Mesodermal cell (in vitro differentiated cells): ENCODE results near the gene SEC61A1.

Source experiments
- H3K27ac ChIP-seq: 2 replicates; pipeline ENCODE4 v1.7.0; 2013; ENCODE audit warnings: mild to moderate bottlenecking, low read depth, low read length, moderate library complexity; ENCODE audit not compliant: severe bottlenecking
- H3K36me3 ChIP-seq: 2 replicates; pipeline ENCODE4 v1.7.1; 2013; ENCODE audit warnings: mild to moderate bottlenecking, low read length, moderate library complexity; ENCODE audit not compliant: control insufficient read depth, insufficient read depth
- H3K4me1 ChIP-seq: one replicate; pipeline ENCODE4 v1.7.1; 2013; ENCODE audit warnings: mild to moderate bottlenecking, low read length; ENCODE audit not compliant: insufficient read depth, control insufficient read depth, poor library complexity, severe bottlenecking
- H3K4me3 ChIP-seq: 2 replicates; pipeline ENCODE4 v1.7.0; 2013; ENCODE audit warnings: low read length, control low read depth, mild to moderate bottlenecking; ENCODE audit not compliant: insufficient read depth, poor library complexity, severe bottlenecking; ENCODE audit errors: extremely low read depth
- H3K9me3 ChIP-seq: 2 replicates; pipeline ENCODE4 v1.7.1; 2013; ENCODE audit warnings: mild to moderate bottlenecking, low read length, moderate library complexity; ENCODE audit not compliant: control insufficient read depth
- WGBS, 2 experiments: methylation state at CpG; one replicate each; pipeline ENCODE4 v1.1.5; 2013; ENCODE audit warnings: missing lambda C conversion rate in 2 of 2; ENCODE audit not compliant: insufficient coverage in 2 of 2; 5-methylcytosine and 5-hydroxymethylcytosine counted together

The SEC61A1 gene

DNA sequence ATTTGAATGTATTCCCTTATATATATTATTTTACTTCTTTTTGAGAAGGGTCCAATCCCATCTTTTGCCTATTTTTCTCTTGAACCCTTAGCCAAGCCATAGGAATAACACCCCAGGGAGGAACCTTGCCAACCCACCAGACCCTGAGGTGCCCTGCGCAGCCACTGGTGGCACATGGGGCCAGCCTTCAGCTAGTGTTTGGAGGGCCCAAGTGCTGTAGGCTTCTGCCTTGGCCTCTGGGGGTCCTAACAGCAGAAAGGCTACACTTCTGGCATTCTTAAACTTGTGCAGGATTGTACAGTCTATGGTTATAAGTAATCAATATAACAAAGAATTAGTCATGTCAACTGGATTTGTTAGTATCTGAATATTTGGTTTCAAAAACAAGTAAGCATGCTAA lies 36.9 kb downstream of the SEC61A1 start:
- peaks cover 70% of the 10 kb centered on the region for H3K36me3 ChIP-seq
- H3K4me1 ChIP-seq, result peaks cover under 1% of the 10 kb centered on the region
- H3K9me3 ChIP-seq, result no peaks in the 10 kb centered on the region
- WGBS, 2 experiments, result 100% methylated on average over 1 of the region's 1 CpG
- H3K27ac ChIP-seq, result no peak overlapping the region
- H3K4me3 ChIP-seq, result no peak overlapping the region

DNA sequence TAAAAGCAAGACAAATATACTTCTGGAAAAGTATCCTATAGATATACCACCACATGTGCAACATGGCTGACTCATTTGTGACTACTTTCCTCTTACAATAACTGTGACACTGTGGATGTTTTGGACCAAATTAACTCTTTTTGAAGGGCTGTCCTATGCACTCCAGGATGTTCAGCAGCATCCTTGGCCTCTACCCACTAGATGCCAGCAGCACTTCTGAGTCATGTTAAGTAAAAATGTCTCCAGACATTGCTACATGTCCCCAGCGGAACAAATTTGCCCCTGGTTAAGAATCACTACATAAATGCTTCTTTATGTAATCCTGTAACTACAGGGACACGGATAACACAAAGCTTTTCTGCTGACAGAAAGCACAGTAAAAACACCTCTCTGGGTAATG lies 39.3 kb downstream of the SEC61A1 start:
- Histone ChIP-seq H3K27ac (no peak overlapping the region), H3K9me3 (no peaks in the 10 kb centered on the region), H3K4me3 (no peak overlapping the region), H3K36me3 (peaks cover 59% of the 10 kb centered on the region), H3K4me1 (peaks cover 8% of the 10 kb centered on the region)
- 100% methylated on average over 1 of the region's 2 CpGs; no CpG with 5 or more reads in 1 of the 2 experiments for WGBS, 2 experiments

DNA sequence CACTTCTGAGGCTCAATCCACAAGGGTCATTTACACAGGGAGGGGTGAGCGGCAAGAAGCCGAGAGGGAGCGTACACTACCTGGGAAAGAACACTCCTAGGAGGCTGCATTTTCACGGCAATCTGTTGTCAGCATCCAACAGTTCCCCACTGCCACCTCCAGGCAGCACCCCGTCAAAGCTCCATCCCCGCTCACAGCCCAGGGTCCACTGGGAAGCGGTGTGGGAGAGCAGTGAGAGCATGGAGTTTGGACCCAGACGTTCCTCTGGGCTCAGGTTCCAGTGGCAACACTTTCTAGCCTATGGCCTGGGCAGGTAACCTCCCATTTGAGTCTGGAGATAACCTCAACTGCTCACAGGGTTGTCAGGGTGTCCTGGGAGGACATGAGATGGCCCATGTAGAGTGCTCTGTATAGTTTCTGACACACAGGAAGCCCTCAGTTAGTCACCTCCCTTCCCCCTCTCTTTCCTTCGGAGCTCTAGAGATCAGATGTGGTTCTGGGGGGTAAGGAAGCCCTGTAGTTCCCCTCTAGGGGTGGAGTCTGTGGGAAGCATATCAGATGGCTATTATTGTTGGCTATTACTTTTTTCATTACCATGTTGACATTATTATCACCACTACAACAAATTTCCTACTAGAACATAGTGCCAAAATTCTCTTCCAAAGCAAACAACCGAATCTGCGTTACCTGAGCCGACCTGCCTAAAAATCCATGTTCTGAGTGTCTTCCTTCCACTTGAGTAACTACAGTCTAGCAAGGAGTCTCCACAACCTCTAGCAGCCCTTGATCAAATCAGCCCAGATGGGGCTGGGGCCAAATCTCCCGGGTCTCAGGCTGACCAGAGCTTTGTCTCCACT lies 42.3 kb downstream of the SEC61A1 start:
- WGBS, 2 experiments, result 90 to 95% methylated on average over 9 of the region's 13 CpGs
- no peak overlapping the region for H3K4me3 ChIP-seq
- H3K9me3 ChIP-seq, result no peaks in the 10 kb centered on the region
- H3K36me3 ChIP-seq, result peaks cover 71% of the 10 kb centered on the region
- H3K4me1 ChIP-seq, result peaks cover 8% of the 10 kb centered on the region
- H3K27ac ChIP-seq, result no peak overlapping the region

DNA sequence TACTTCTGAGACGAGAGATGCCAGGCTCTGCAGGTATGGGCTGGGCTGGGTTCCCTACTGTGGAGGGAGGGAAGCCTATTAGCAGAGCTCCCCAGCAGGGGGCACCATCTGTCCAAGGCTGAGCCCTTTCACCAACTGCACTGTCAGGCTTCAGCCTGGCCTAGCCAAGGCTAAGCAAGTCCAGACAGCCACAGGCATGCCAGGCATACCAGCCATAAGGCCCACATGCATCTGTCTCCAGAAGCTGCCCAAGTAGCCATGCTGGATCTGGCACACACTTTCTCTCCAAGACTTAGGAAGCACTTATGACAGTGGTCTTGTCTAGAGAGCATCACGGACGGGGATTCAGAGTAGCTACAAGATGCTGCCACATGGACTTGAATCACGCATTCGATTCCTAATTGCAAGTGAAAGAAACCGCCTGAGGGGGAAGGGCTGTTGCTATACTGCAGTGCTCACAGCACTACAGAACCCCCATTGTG lies 43.0 kb downstream of the SEC61A1 start:
- peaks cover 73% of the 10 kb centered on the region for H3K36me3 ChIP-seq
- H3K27ac ChIP-seq, result no peak overlapping the region

DNA sequence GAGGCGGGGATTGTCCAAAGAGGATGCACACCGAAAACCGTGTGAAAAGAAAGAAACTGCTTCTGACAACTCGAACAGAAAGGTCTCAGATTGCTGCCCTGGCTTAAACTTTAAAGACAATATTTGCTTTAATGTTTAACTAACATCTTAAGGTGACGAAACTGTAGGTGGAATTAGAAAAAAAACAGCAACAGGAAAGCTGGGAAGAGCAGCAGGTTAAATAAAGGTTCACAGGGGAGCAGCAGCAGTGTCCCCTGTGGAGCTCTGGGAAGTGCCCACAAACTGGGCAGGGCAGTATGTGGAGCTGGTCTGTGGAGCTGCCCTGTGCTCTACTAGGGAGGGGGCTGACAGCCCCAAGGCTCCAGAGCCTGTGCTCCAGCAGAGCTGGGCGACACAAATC lies 46.0 kb downstream of the SEC61A1 start:
- Histone ChIP-seq H3K36me3 (peaks cover 80% of the 10 kb centered on the region), H3K4me1 (peaks cover 8% of the 10 kb centered on the region), H3K4me3 (no peak overlapping the region), H3K9me3 (no peaks in the 10 kb centered on the region), H3K27ac (no peak overlapping the region)
- 87 to 89% methylated on average over 5 to 6 of the region's 6 CpGs for WGBS, 2 experiments

More for the DNA sequence above, 43.0 kb downstream of the SEC61A1 start:
- Histone ChIP-seq H3K4me1 (peaks cover 8% of the 10 kb centered on the region), H3K9me3 (no peaks in the 10 kb centered on the region), H3K4me3 (no peak overlapping the region)
- WGBS, 2 experiments, result 93 to 95% methylated on average over 5 of the region's 6 CpGs

DNA sequence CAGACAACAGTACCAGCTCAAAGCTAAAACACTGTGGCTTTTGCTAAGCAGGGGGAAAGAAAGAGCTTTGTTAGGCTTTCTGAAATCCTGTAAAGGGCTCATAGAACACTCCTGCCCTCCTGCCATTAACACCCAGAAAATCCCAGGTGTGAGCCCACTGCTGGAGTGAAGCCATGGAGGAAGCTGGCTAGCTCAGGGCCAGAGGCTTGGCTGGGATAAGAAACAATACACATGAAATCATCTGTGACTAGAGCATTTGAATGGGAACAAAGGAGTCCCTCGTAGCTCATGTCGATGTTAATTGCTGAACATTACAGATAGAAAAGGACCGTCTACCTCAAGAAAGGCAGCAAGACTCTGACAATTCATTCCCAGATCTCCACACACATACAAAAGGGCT lies 47.9 kb downstream of the SEC61A1 start:
- Histone ChIP-seq H3K4me3 (no peak overlapping the region), H3K27ac (no peak overlapping the region), H3K36me3 (peaks cover 82% of the 10 kb centered on the region), H3K9me3 (no peaks in the 10 kb centered on the region), H3K4me1 (no peaks in the 10 kb centered on the region)
- 84 to 87% methylated on average over 3 of the region's 3 CpGs for WGBS, 2 experiments

DNA sequence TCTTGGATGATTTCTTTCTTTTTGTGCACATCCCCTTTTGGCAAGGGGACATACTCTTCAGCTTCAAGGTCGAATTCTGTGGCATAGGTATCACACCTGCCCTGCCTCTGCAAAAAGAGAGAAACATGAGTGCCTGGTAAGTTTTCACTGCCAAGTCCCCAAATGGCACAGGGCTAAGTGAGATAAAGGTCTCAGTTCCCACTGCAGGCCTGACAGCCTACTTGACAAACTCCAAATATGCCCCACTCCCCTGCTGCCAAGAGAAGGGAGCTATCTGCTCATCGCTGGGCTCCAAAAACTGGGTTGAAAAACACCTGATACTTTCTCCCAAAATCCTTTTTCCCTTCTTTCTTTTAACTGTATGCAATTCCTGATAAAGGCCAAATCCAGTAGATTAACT lies 48.4 kb downstream of the SEC61A1 start:
- peaks cover 85% of the 10 kb centered on the region for H3K36me3 ChIP-seq
- no peak overlapping the region for H3K4me3 ChIP-seq
- WGBS, 2 experiments, result 80 to 86% methylated on average over 1 of the region's 2 CpGs
- H3K27ac ChIP-seq, result no peak overlapping the region
- no peaks in the 10 kb centered on the region for H3K9me3 ChIP-seq
- no peaks in the 10 kb centered on the region for H3K4me1 ChIP-seq

DNA sequence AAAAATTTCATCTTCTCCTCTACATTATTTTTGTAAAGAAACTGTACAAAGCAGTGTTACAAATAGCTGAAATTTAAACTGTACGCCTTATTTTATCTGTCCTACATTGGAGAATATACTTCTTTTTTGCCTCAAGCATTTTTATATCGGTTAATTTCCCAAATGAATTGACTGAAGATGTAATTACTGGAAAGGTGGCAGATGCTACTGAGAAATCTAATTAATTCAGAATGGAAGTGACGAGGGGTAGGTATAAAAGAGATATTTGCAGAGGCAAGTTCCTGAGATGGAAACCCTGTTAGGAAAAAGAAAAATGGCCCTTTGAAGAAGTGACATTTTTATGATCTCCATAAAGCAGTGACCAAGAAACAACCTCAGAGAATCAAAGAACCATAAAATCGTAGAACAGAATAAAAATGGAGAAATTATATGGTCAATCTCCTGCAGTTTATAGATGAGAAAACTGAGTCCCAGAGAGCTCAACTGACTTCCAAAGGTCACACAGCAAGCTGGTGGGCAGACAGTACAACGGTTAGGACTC lies 51.0 kb downstream of the SEC61A1 start:
- no peaks in the 10 kb centered on the region for H3K4me1 ChIP-seq
- peaks cover 81% of the 10 kb centered on the region for H3K36me3 ChIP-seq
- H3K9me3 ChIP-seq, result no peaks in the 10 kb centered on the region
- H3K4me3 ChIP-seq, result no peak overlapping the region
- WGBS, 2 experiments, result 82 to 96% methylated on average over 2 of the region's 5 CpGs
- H3K27ac ChIP-seq, result no peak overlapping the region

DNA sequence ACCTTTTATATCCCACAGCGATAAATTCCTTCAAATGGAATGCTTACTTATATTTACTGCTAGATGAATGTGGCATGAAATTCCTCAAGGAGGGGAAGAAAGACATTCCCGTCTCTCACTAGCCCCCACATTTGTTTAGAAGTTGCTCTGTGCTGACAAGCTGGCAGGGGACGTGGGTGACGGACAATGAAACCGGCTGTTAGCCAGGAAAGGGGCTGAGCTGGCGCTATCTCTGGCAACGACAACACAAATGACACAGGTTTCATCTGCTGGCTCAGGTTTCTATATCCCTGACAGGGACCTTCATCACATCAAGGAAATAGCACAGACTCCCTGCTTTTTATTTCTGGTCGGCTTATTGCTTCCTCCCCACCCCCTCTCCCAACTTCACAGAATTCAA lies 55.6 kb downstream of the SEC61A1 start:
- H3K36me3 ChIP-seq, result peaks cover 77% of the 10 kb centered on the region
- no peak overlapping the region for H3K27ac ChIP-seq
- 68 to 85% methylated on average over 5 to 6 of the region's 8 CpGs for whole genome bisulfite sequencing, 2 experiments
- H3K9me3 ChIP-seq, result no peaks in the 10 kb centered on the region
- no peak overlapping the region for H3K4me3 ChIP-seq
- no peaks in the 10 kb centered on the region for H3K4me1 ChIP-seq

DNA sequence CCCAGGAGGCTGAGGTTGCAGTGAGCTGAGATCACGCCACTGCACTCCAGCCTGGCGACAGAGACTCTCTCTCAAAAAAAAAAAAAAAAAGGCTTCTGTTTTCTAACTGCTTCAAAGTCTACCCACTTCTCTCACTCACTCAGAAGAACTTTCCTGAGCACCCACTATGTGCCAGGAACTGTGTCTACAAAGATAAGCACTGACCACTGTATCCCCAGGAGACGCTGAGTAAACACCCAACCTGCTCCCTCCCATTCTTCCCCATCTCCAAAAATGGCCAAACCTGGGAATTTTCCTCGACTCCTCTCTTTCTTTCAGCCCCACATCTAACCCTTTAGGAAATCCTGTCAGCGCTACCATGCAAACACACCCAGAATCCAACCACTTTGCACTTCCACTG lies 58.9 kb downstream of the SEC61A1 start:
- Histone ChIP-seq H3K4me3 (no peak overlapping the region), H3K4me1 (no peaks in the 10 kb centered on the region), H3K36me3 (peaks cover 76% of the 10 kb centered on the region), H3K9me3 (no peaks in the 10 kb centered on the region), H3K27ac (no peak overlapping the region)
- WGBS, 2 experiments, result 85 to 95% methylated on average over 3 to 5 of the region's 5 CpGs
